H9 (cell line): ENCODE data around the gene BCKDHA. TPM values are rescaled to one million over a fixed set of nuclear protein-coding genes. Genes with fewer than 3 reads are reported as not detected.
A peak's percentile ranks its signal among the peaks of the same experiment; 100 is the strongest.

ENCODE experiments used
- DNase-seq: peaks from one replicate; pipeline ENCODE4 v3.0.0-alpha.2; 2017
- H2AFZ ChIP-seq: one replicate; pipeline ENCODE4 v1.6.1; 2013; ENCODE audit warnings: mild to moderate bottlenecking, low read length, control low read depth, moderate library complexity
- H2AK5ac ChIP-seq: 2 replicates; pipeline ENCODE4 v1.6.1; 2013; ENCODE audit warnings: low read length, control low read depth, mixed read lengths; ENCODE audit not compliant: insufficient read length
- H2BK120ac ChIP-seq: one replicate; pipeline ENCODE4 v1.6.1; 2013; ENCODE audit warnings: low read depth, mild to moderate bottlenecking, low read length, control low read depth, inconsistent platforms; ENCODE audit not compliant: poor library complexity, severe bottlenecking
- H2BK12ac ChIP-seq: 2 replicates; pipeline ENCODE4 v1.6.1; 2013; ENCODE audit warnings: low read length, control low read depth, mixed read lengths, low read depth; ENCODE audit not compliant: insufficient read length
- H2BK15ac ChIP-seq: 2 replicates; pipeline ENCODE4 v1.6.1; 2013; ENCODE audit warnings: low read depth, low read length, control low read depth
- H2BK20ac ChIP-seq: one replicate; pipeline ENCODE4 v1.6.1; 2013; ENCODE audit warnings: low read depth, mild to moderate bottlenecking, low read length, control low read depth, inconsistent platforms; ENCODE audit not compliant: poor library complexity, severe bottlenecking
- H2BK5ac ChIP-seq: 2 replicates; pipeline ENCODE4 v1.6.1; 2013; ENCODE audit warnings: low read length, control low read depth, mixed read lengths; ENCODE audit not compliant: insufficient read length
- H3K14ac ChIP-seq: 2 replicates; pipeline ENCODE4 v1.6.1; 2013; ENCODE audit warnings: low read length, control low read depth; ENCODE audit not compliant: insufficient read depth
- H3K18ac ChIP-seq: 2 replicates; pipeline ENCODE4 v1.6.1; 2013; ENCODE audit warnings: low read depth, mild to moderate bottlenecking, mixed read lengths, low read length, control low read depth; ENCODE audit not compliant: insufficient read length
- H3K23ac ChIP-seq: 2 replicates; pipeline ENCODE4 v1.6.1; 2013; ENCODE audit warnings: low read length, control low read depth, mixed read lengths, low read depth; ENCODE audit not compliant: insufficient read length
- H3K23me2 ChIP-seq: 2 replicates; pipeline ENCODE4 v1.6.1; 2013; ENCODE audit warnings: low read depth, mild to moderate bottlenecking, mixed read lengths, low read length, control low read depth; ENCODE audit not compliant: insufficient read length, poor library complexity, severe bottlenecking
- H3K27ac ChIP-seq: 2 replicates; pipeline ENCODE4 v1.5.1; 2013; ENCODE audit warnings: low read length, control low read depth, mixed read lengths, low read depth; ENCODE audit not compliant: insufficient read length
- H3K27me3 ChIP-seq: 2 replicates; pipeline ENCODE4 v1.6.1; 2013; ENCODE audit warnings: low read length, control low read depth, inconsistent platforms; ENCODE audit not compliant: insufficient read depth
- H3K4ac ChIP-seq: 2 replicates; pipeline ENCODE4 v1.6.1; 2013; ENCODE audit warnings: low read depth, mild to moderate bottlenecking, control low read depth, inconsistent platforms, low read length, moderate library complexity
- H3K4me1 ChIP-seq: 2 replicates; pipeline ENCODE4 v1.6.1; 2013; ENCODE audit warnings: low read length, control low read depth, inconsistent platforms; ENCODE audit not compliant: insufficient read depth
- H3K4me2 ChIP-seq: 2 replicates; pipeline ENCODE4 v1.6.1; 2013; ENCODE audit warnings: low read length, control low read depth, mixed read lengths; ENCODE audit not compliant: insufficient read length, insufficient read depth
- H3K56ac ChIP-seq: 2 replicates; pipeline ENCODE4 v1.6.1; 2013; ENCODE audit warnings: low read depth, mild to moderate bottlenecking, mixed read lengths, low read length, control low read depth; ENCODE audit not compliant: insufficient read length
- H3K79me1 ChIP-seq: 2 replicates; pipeline ENCODE4 v1.6.1; 2013; ENCODE audit warnings: low read depth, mild to moderate bottlenecking, moderate library complexity, low read length, control low read depth, inconsistent platforms; ENCODE audit not compliant: insufficient read depth, poor library complexity, severe bottlenecking
- H3K79me2 ChIP-seq: 2 replicates; pipeline ENCODE4 v1.6.1; 2013; ENCODE audit warnings: low read length, control low read depth, inconsistent platforms; ENCODE audit not compliant: insufficient read depth
- H3K9ac ChIP-seq: 2 replicates; pipeline ENCODE4 v1.6.1; 2013; ENCODE audit warnings: low read length, control low read depth, mixed read lengths; ENCODE audit not compliant: insufficient read length; ENCODE audit errors: extremely low read depth
- H3K9me3 ChIP-seq: one replicate; pipeline ENCODE4 v1.6.1; 2013; ENCODE audit warnings: low read depth, low read length, inconsistent platforms; ENCODE audit not compliant: control insufficient read depth
- H3T11ph ChIP-seq: one replicate; pipeline ENCODE4 v1.6.1; 2013; ENCODE audit warnings: mild to moderate bottlenecking, low read length, control low read depth, inconsistent platforms
- H4K20me1 ChIP-seq: one replicate; pipeline ENCODE4 v1.6.1; 2013; ENCODE audit not compliant: control insufficient read depth, insufficient read length, insufficient read depth
- H4K5ac ChIP-seq: 2 replicates; pipeline ENCODE4 v1.6.1; 2013; ENCODE audit warnings: low read depth, mild to moderate bottlenecking, mixed read lengths, low read length, control low read depth; ENCODE audit not compliant: insufficient read length
- H4K8ac ChIP-seq: replicated peaks from 2 replicates; pipeline ENCODE4 v1.6.1; 2013; ENCODE audit warnings: low read length, control low read depth, mixed read lengths, low read depth; ENCODE audit not compliant: insufficient read length
- H4K91ac ChIP-seq: 2 replicates; pipeline ENCODE4 v1.6.1; 2013; ENCODE audit warnings: low read depth, mild to moderate bottlenecking, moderate library complexity, mixed read lengths, low read length, control low read depth; ENCODE audit not compliant: insufficient read length
- H3K27ac Mint-ChIP-seq, 3 experiments: 2 replicates in 2 of 3; 3 replicates in 1 of 3; pipeline ENCODE4 v1.8.0; 2020 to 2021; ENCODE audit warnings: mixed read lengths in 3 of 3, mild to moderate bottlenecking in 1 of 3, moderate library complexity in 1 of 3
- H3K27me3 Mint-ChIP-seq: 2 replicates; pipeline ENCODE4 v1.8.0; 2021; ENCODE audit warnings: low read depth, mild to moderate bottlenecking, moderate library complexity, mixed read lengths
- H3K36me3 Mint-ChIP-seq, 3 experiments: 2 replicates in 2 of 3; 3 replicates in 1 of 3; pipeline ENCODE4 v1.8.0; 2020 to 2021; ENCODE audit warnings: low read depth in 3 of 3, mixed read lengths in 3 of 3; ENCODE audit not compliant: insufficient read depth in 1 of 3
- H3K4me1 Mint-ChIP-seq, 2 experiments: 2 replicates each; pipeline ENCODE4 v1.8.0; 2020; ENCODE audit warnings: mixed read lengths in 2 of 2
- H3K4me3 Mint-ChIP-seq, 2 experiments: 2 replicates in 1 of 2; 3 replicates in 1 of 2; pipeline ENCODE4 v1.8.0; 2020 to 2021; ENCODE audit warnings: mild to moderate bottlenecking in 2 of 2, mixed read lengths in 2 of 2, moderate library complexity in 1 of 2
- H3K9me3 Mint-ChIP-seq, 2 experiments: 2 replicates in 1 of 2; 3 replicates in 1 of 2; pipeline ENCODE4 v1.8.0; 2020; ENCODE audit warnings: mild to moderate bottlenecking in 2 of 2, mixed read lengths in 2 of 2, moderate library complexity in 1 of 2
- WGBS: extraction: QIAGEN DNeasy Blood & Tissue Kit; methylation state at CpG from one replicate; pipeline ENCODE4 v1.1.7; 2013; ENCODE audit warnings: missing lambda C conversion rate, low lambda C conversion rate, mixed read lengths; ENCODE audit not compliant: insufficient read length; ENCODE audit errors: extremely low coverage; 5-methylcytosine and 5-hydroxymethylcytosine counted together
- total RNA-seq: library from RNA; stranded (reverse); gene quantifications from 2 replicates; pipeline ENCODE4 v1.2.1, GENCODE V29; 2021
- TF ChIP-seq, protein P1 (sequence below): fragments of 200-600 bp; sonication (generic); conservative IDR thresholded peaks from 3 replicates; pipeline ENCODE4 v1.8.0; 2021; ENCODE audit warnings: antibody characterized with exemption, mild to moderate bottlenecking

BCKDHA gene
- total RNA-seq, 1 experiment from 2014 or later, result 21.1 TPM

DNA sequence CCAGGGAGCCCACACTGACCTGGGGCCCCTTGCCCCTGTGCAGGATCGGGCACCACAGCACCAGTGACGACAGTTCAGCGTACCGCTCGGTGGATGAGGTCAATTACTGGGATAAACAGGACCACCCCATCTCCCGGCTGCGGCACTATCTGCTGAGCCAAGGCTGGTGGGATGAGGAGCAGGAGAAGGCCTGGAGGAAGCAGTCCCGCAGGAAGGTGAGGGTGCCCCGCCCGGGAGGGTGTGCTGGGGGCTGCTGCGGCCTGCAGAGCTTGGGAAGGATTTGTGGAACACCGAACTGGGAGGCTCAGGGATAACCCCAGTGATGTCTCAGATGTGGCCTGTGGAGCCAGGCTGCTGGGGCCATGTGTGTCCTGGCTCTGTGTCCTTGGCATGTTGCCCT is 25.3 kb downstream of the BCKDHA start:
- Histone ChIP-seq H3K9ac (no peak overlapping the region), H3K79me1 (no peaks in the 10 kb centered on the region), H4K91ac (no peak overlapping the region), H3K4me1 (no peaks in the 10 kb centered on the region), H3K4me2 (no peak overlapping the region), H3K27ac (no peak overlapping the region), H4K5ac (no peak overlapping the region), H3K9me3 (no peaks in the 10 kb centered on the region), H3K23me2 (peaks cover 5% of the 10 kb centered on the region), H3K27me3 (no peaks in the 10 kb centered on the region), H4K20me1 (peaks cover 2% of the 10 kb centered on the region), H2BK12ac (no peak overlapping the region), H3T11ph (no peak overlapping the region), H2BK120ac (no peak overlapping the region), H3K23ac (no peak overlapping the region), H3K14ac (no peak overlapping the region), H2BK15ac (no peak overlapping the region), H2BK5ac (no peak overlapping the region), H3K56ac (no peak overlapping the region), H3K18ac (no peak overlapping the region), H2BK20ac (no peak overlapping the region), H4K8ac (no peak overlapping the region), H2AK5ac (no peak overlapping the region), H2AFZ (no peak overlapping the region), H3K79me2 (no peaks in the 10 kb centered on the region), H3K4ac (no peak overlapping the region)
- no CpG with 5 or more reads among the region's 12 CpGs for WGBS
- no peaks in the 10 kb centered on the region; the same call in none of the 2 replicates for H3K27me3 Mint-ChIP-seq
- no peaks in the 10 kb centered on the region for H3K9me3 Mint-ChIP-seq
- H3K4me1 Mint-ChIP-seq, result peaks cover 12 to 17% of the 10 kb centered on the region in 2 experiments
- TF ChIP-seq, protein P1, sequence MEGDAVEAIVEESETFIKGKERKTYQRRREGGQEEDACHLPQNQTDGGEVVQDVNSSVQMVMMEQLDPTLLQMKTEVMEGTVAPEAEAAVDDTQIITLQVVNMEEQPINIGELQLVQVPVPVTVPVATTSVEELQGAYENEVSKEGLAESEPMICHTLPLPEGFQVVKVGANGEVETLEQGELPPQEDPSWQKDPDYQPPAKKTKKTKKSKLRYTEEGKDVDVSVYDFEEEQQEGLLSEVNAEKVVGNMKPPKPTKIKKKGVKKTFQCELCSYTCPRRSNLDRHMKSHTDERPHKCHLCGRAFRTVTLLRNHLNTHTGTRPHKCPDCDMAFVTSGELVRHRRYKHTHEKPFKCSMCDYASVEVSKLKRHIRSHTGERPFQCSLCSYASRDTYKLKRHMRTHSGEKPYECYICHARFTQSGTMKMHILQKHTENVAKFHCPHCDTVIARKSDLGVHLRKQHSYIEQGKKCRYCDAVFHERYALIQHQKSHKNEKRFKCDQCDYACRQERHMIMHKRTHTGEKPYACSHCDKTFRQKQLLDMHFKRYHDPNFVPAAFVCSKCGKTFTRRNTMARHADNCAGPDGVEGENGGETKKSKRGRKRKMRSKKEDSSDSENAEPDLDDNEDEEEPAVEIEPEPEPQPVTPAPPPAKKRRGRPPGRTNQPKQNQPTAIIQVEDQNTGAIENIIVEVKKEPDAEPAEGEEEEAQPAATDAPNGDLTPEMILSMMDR, result no peak
- peaks cover 12 to 49% (median 39%) of the 10 kb centered on the region in 3 experiments; a peak in 6 of 7 replicates for H3K36me3 Mint-ChIP-seq
- no peak for DNase-seq
- peak overlapping the region in 1 of 3 experiments; percentile 68; a peak in 1 of 7 replicates for H3K27ac Mint-ChIP-seq
- peak overlapping the region in 1 of 2 experiments; percentile 40; a peak in 2 of 5 replicates for H3K4me3 Mint-ChIP-seq
